Renal pelvis (tissue), 4 donors: ENCODE results near the gene ELANE. TPM values are rescaled to one million over a fixed set of nuclear protein-coding genes. Genes with fewer than 3 reads are reported as not detected.

Experiments used
- DNase-seq: peaks from one replicate; pipeline ENCODE4 v3.0.0-alpha.2; 2013
- polyA plus RNA-seq, 3 donors: library from polyadenylated mRNA; unstranded; fragments of 120-200 nt; gene quantifications; one replicate each; pipeline ENCODE4 v1.2.1, GENCODE V29; 2013; ENCODE audit not compliant: insufficient read length in 3 of 3

ELANE gene
- polyA plus RNA-seq, 3 donors = 0.25 to 0.51 (median 0.46) TPM

DNA sequence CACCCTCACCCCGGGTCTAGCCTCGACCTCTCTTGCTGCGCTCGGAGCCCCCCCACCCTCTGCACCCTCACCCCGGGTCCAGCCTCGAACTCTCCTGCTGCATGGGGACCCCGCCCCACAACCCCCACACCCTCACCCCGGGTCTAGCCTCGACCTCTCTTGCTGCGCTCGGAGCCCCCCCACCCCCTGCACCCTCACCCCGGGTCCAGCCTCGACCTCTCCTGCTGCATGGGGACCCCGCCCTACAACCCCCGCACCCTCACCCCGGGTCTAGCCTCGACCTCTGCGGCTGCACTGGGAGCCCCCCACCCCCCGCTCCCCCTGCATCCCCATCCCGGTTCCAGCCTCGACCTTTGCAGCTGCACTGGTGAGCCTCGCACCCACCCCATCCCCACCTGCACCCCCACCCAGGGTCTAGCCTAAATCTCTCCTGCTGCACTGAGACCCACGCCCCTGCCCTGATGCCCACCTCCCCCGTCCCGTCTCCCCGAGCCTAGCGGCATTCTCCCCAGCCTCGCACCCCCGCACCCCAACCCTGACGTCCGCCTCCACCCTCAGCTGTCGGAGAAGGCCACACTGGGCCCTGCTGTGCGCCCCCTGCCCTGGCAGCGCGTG lies 9.1 kb downstream of the ELANE start:
- no peak for DNase-seq

- no peak for DNase-seq
Observed at GRCh38 chr19:861756-862580, 9.9 kb downstream of the ELANE start.

GRCh38 chr19:862581-863314 lies 10.6 kb downstream of the ELANE start:
- no peak for DNase-seq

GRCh38 chr19:863315-863620 lies 11.2 kb downstream of the ELANE start:
- no peak for DNase-seq

DNA sequence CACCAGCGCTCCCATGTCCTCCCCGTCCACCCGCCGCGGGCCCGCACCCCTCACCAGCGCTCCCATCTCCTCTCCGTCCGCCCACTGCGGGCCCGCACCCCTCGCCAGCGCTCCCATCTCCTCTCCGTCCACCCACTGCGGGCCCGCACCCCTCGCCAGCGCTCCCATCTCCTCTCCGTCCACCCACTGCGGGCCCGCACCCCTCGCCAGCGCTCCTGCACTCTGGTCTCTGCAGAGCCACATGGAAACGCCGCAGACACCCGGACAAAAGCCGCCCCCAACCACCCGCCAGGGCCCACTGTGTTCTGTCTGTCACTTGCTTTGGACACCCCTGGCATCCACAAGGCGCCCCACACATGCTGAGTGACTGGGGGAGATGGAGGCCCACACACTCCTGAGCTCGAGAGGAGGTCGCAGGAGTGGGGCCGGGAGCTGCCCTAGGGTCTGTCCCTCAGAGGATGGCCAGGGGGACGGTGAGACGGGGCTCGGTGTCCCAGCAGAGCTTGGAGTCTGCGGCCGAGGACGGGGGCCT lies 14.7 kb downstream of the ELANE start:
- DNase-seq = no peak

DNA sequence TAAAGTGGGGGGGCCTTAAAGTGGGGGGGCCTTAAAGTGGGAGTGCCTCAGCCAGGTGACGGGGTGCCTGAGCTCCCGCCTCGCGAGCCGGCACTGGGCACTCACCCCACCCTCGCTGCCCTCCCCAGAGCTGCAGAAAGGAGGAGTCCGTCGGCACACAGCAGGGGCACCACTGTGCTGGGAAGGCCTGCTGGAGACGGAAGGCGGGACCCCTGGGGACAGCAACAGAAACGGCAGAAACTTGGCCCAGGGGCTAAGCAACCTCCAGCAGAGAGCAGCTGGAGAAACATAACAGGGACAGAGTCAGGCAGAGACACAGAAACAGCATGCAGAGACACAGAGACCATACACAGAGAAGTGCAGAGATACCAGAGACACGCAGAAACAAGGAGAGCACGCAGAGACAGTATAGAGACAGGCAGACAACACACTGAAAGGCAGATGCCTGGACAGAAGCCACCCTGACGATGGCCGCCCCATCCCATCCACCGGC lies 15.2 kb downstream of the ELANE start:
- no peak for DNase-seq

DNA sequence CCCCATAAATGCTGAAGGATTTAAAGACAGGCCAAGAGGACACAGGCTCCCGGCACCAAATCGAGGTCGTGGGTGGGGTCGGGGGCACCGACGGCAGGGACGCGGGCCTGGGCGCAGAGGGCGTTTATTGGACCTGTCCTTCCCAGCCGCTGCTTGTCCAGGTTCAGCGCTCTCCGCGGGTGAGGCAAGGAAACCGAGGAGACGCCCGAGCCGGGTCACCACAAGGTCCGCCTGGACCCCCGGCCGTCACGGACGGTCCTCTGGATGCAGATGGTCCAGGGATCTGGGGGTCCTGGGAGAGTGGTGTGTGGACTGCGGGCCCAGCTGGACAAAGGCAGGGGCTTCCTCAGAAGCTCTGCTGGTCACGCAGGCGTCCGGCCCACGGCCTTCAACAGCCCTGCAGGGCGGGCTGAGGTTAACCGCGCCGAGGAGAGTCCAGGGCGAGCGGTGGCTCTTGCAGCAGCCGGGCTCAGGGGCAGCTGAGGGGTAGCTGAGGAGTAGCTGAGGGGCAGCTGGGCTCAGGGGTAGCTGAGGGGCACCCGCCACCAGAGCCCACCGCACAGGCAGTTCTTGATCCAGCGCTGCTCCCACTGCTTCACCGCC lies 15.9 kb downstream of the ELANE start:
- DNase-seq = no peak

DNA sequence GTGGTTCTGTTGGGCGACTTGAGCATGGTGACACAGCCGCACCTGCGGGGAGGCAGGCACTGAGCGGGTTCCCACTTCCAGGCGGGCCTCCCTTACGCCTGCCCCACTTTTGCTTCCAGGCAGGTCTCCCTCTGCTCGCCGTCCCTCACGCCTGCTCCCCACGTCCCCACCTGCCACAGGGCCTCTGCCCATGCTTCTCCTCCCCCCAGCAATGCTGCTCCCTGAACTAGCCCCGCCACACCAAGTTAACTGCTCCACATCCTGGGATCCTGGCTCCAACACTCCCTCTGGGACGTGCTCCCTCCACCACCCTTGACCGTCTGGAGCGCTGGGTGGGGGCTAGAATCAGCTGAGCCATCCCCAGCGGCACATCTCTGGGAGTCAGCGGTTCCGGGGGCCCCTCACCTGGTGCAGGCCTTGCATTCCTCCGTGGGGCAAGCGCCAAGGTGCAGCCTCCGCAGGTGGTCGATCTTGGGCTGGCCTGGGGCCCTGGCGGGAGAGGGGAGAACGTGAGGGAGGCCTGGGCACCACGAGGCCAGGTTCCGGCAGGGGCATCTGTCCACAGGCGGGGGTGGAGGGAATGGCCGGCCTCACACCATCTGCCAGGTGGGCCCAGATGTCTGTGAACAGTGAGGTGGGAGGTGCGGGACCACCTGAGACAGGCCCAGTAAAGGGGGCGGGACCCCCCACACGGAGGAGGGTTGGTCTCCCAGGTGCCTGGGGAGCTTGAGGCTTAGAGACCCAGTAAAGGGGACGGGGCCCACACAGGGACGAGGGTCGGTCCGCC lies 16.5 kb downstream of the ELANE start:
- DNase-seq = no peak

DNA sequence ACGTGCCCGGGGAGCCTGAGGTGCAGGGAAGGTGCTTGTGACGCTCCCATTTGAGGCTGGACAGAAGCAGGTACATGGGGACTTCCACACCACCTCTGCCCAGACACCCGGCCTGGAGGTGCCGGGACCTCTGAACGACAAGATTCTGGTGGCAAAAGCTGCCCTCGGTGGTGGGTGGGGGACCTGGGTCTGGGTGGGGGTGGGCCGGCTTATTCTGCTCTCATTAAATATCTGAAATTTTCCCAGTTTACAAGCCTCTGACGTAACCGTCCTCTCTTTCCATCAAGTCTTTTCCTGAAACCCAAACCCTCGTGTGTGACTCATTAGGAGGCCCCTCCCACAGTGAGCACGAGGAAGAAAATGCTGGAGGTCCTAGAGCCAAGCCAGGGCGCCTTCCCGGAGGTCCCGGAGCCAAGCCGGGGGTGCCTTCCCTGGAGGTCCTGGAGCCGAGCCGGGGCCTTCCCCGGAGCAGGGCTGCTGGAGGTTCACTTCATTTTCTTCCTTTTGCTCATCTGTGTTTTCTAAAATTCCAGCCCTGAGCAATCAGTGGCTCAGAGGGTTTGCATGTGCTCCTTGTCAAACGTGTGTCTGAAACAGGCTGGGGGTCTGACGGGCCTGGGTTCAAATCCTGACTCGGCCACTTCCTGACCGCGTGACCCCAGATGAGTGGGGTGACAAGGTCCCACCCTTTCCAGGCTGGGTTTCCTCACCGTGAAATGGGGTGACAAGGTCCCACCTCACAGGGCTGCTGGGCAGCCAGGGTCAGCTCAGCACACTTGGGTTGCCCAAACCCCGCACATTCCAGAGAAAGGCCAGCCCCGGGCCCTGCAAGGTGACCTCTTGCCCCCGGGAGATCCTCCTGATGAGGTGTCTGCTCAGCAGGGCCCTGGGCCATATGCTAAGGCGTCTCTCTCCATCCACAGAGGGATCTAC lies 17.4 kb downstream of the ELANE start:
- no peak for DNase-seq

DNA sequence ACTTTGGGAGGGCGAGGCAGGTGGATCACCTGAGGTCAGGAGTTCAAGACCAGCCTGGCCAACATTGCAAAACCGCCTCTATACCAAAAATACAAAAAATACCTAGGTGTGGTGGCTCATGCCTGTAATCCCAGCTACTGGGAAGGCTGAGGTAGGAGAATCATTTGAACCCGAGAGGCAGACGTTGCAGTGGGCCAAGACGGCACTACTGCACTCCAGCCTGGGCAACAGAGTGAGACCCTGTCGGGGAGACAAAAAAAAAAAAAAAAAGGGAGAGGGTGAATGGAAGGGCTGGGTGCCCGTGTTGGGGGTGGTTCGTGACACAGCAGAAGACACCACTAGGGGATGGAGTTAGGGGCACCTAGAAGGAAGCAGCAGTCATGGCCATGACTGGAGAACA lies 18.2 kb downstream of the ELANE start:
- DNase-seq = no peak

DNA sequence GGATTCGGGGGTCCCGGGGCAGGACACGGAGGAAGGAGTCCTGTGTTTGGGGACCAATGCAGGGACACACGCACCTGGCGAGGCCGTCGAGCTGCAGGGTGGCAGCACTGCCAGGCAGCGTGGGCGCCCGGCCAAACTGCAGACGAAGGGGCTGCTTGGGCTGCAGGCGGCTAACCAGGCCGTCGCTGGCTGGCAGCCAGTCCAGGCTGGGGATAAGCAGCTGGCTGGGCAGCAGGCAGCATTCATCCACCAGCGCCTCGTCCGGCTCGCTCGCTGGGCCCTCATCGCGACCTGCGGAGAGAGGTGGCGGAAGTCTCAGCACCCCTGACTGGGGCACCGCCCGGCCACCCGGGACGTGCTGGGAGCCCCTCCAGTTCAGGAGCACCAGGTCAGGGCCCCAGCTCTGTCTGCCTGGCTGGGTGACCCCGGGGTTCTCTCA lies 18.9 kb downstream of the ELANE start:
- no peak for DNase-seq

GRCh38 chr19:871446-872265 lies 19.6 kb downstream of the ELANE start:
- DNase-seq = no peak

- DNase-seq = no peak
Observed at GRCh38 chr19:872266-872951, 20.3 kb downstream of the ELANE start.

- DNase-seq = no peak
Observed at GRCh38 chr19:873084-873483, 21.0 kb downstream of the ELANE start.

- DNase-seq = no peak
Observed at GRCh38 chr19:873561-874041, 21.5 kb downstream of the ELANE start.

DNA sequence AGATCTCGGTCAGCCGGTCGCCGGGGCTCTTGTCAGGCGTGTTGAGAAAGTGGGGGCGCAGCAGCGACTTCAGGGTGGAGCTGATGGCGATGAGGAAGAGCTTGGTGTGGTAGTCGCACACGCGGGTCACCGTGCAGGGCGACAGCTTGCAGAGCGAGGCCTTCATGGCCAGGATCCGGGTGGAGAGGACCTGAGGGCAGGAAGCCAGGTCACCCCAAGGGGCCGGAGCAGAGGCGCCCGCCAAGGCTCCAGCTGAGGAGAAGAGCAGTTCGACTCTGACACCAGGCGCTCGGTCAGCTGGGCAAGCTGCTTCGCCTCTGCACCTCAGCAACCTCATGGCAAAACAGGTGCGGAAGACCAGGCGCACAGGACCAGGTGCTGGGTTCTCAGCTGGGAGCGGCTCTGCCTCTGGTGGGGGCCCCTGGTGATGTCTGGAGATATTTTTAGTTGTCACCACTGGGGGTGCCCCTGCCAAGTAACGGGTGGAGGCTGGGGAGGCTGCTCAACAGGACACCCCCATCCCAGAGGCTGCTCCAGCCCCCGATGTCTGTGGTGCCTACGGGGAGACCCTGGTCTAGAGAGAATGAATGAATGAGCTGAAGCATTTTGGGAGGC lies 23.3 kb downstream of the ELANE start:
- no peak for DNase-seq

DNA sequence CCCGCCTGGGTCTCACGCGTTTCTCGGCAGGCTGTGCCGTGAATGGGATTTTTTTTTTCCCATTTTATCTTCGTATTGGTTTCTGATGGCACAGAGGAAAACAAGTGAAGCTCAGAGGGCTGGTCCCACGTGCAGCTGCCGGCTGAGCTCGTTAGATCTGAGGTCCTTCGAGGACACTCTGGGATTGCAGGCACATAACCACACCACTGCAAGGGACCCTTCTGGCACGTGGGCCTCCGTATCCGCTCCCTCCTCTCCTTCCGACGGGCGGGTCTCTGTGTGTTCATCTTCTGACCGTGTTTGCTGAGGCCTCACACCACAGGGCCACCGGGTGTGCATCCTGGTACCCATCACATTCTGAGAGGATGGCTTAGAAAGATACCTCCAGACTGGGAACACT lies 24.0 kb downstream of the ELANE start:
- DNase-seq = no peak

DNA sequence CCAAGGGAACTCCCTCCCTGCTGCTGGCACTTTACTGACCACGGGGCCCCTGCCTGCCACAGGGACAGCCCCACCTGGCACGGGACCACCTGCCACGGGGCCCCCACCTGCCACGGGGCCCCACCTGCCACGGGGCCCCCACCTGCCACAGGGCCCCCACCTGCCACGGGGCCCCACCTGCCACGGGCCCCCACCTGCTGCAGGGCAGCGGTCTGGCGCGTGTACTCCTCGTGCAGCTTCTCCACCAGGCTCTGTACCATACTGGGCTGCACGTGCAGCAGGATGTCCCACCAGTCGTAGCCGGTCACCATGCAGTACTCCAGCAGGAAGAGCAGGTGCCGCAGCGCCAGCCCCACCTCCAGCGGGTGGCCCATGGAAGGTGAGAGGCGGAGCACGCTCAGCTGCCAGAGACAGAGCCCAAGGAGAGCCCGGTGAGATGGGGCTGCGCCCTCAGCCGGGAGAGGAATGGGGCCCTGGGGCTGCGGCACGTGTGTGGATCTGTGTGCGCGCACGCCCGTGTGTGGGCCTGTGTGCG lies 24.7 kb downstream of the ELANE start:
- no peak for DNase-seq
